K562 (cell line): ENCODE measurements around the gene TMEM167B. TPM values are rescaled to one million over a fixed set of nuclear protein-coding genes. Genes with fewer than 3 reads are reported as not detected.
A peak's percentile ranks its signal among the peaks of the same experiment; 100 is the strongest.

Experiments used
- CREB5 ChIP-seq: fragments of 250-450 bp; sonication (Bioruptor Pico); IDR thresholded peaks from 2 replicates; pipeline ENCODE4 v1.5.0; 2020; ENCODE audit warnings: mild to moderate bottlenecking
- E2F4 ChIP-seq: sonication (generic); formaldehyde crosslinking; IDR thresholded peaks from 2 replicates; pipeline ENCODE4 v1.8.0; 2022; ENCODE audit warnings: mild to moderate bottlenecking, low read depth, missing genetic modification reagents
- MLLT1 ChIP-seq, 2 experiments: fragments of 450-650 bp; IDR thresholded peaks; 2 replicates each; pipeline ENCODE4 v1.6.1; 2016
- NEUROD1 ChIP-seq: fragments of 150-350 bp; IDR thresholded peaks from 2 replicates; pipeline ENCODE4 v1.6.1; 2014; ENCODE audit warnings: borderline replicate concordance, low read length, low read depth; ENCODE audit not compliant: partially characterized antibody
- THRAP3 ChIP-seq: fragments of 450-650 bp; IDR thresholded peaks from 2 replicates; pipeline ENCODE4 v1.6.1; 2016; ENCODE audit warnings: mild to moderate bottlenecking, inconsistent platforms, borderline replicate concordance
- UBTF ChIP-seq, 2 experiments: IDR thresholded peaks; 2 replicates each; pipeline ENCODE4 v1.6.1; 2012; ENCODE audit warnings: improper control_type of control experiment in 2 of 2, low read depth in 2 of 2, low read length in 2 of 2, borderline replicate concordance in 1 of 2
- polyA plus RNA-seq, 8 experiments: library from polyadenylated mRNA; depleted of rRNA in 4 of 8; stranded (reverse) in 5 of 8; unstranded in 3 of 8; fragments of >200 nt; fragmentation: Nextera tagmentation in 2 of 8; fragmentation: Illumina TruSeq in 1 of 8; extraction: Ambion mirVana in 2 of 8; extraction: Trizol in 1 of 8; gene quantifications; 2 replicates each; pipeline versions ENCODE4 v1.2.1 to v1.2.3, GENCODE V29; 2011 to 2014; ENCODE audit warnings: inconsistent platforms in 1 of 8, missing spikeins in 1 of 8
- total RNA-seq, 7 experiments: library from RNA; depleted of rRNA in 6 of 7; stranded (reverse); fragments of >200 nt in 6 of 7; fragmentation: Illumina TruSeq in 2 of 7; extraction: Trizol in 2 of 7; gene quantifications; 2 replicates each; pipeline versions ENCODE4 v1.2.1 to v1.2.3, GENCODE V29; 2011 to 2021; ENCODE audit warnings: low replicate concordance in 1 of 7

Gene TMEM167B
- total and polyA plus RNA-seq, 9 of the 15 experiments (the other 6 are each of a cell fraction or from before 2014, with no cell fraction given), result 17.2 to 36.4 (median 32.2) TPM

DNA sequence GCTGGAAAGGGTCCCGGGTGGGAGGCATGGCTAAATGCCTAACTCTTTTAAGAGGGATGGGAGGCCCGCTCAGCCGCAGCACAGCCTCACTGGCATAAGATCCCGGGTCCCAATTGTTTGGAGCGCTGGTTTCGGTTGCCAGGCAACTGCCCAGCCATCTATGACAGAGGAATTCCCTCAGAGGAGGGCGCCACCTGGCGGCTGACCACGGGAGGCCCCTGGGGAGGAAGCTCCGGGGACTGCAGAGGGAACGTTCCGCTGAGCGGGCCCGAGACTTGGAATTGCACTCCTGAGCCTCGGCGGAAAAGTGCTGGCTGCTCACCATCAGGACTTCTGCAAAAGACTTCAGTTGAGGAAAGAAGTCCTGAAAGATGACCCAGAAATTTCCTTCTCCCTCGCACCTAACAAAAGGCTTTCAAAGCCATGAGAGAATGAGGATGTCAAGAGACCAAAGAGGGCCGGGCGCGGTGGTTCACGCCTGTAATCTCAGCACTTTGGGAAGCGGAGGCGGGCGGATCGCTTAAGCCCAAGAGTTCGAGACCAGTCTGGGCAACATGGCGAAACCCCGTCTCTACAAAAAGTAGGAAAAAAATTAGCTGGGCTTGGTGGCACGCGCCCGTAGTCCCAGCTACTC is 22.2 kb downstream of the TMEM167B start (continued):
- TF ChIP-seq UBTF (IDR thresholded peaks at IDR 0.05; ENCODE audit: borderline replicate concordance in 1 of 2, low read depth in 2 of 2, low read length in 2 of 2) (peak; percentile 65 to 81; a peak in 2 of 4 replicates), CREB5 (CRISPR knock-in tag) (no peak), E2F4 (CRISPR knock-in tag) (no peak), NEUROD1 (peak; percentile 38), THRAP3 (no peak), MLLT1 (IDR thresholded peaks at IDR 0.05) (no peak)
